ENCODE data around the gene ZNF446. TPM values are rescaled to one million over a fixed set of nuclear protein-coding genes. Genes with fewer than 3 reads are reported as not detected.

Gene ZNF446
- total RNA-seq, 1 experiment from 2014 or later, result 13.9 TPM

DNA sequence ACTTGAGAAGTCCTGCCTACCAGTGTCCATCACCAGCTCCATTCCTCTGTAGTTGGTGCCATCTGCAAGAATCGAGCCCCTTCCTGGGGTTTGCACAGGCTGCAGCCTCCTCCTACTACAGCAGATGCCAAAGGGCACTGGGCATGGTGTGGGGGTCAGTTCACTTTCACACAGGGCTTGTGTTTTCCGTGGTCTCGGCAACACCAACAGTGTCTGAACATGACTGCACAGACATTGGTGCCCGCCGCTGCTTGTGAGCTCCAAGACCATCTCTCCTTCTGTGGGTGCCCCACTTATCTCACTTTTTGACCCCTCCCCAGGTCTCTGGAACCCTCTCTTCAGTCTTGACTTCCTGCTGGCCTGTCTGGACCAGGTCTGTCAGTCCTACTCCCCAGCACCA, 15.2 kb downstream of the ZNF446 start:
- CTCF ChIA-PET, result interaction anchor here (0.6 kb wide), 1 partner anchor 231 kb away, joined by 3 read pairs; no protein-coding TSS in a partner anchor

DNA sequence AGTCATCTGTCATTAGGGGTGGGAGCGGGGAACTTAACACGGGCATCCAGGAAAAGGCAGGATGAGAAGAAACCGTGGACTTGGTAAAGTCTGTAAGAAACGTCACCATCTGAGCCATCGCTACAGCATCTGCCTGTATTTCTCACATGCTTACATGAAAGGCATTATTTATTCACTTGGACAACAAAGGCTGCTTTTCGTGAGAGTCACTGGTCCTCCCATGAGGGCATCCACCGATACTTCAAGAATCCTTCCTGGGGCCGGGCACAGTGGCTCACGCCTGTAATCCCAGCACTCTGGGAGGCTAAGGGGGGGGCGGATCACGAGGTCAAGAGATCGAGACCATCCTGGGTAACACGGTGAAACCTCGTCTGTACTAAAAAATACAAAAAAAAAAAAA, 16.1 kb downstream of the ZNF446 start:
- peaks cover 13% of the 10 kb centered on the region for H3K27me3 Mint-ChIP-seq (ENCODE audit: unreplicated experiment)
- peaks cover 7% of the 10 kb centered on the region for H3K36me3 Mint-ChIP-seq (ENCODE audit: insufficient read depth, unreplicated experiment)
- no TSS peak for BruUV-seq (replicated peaks)
- TF ChIP-seq, protein P1, sequence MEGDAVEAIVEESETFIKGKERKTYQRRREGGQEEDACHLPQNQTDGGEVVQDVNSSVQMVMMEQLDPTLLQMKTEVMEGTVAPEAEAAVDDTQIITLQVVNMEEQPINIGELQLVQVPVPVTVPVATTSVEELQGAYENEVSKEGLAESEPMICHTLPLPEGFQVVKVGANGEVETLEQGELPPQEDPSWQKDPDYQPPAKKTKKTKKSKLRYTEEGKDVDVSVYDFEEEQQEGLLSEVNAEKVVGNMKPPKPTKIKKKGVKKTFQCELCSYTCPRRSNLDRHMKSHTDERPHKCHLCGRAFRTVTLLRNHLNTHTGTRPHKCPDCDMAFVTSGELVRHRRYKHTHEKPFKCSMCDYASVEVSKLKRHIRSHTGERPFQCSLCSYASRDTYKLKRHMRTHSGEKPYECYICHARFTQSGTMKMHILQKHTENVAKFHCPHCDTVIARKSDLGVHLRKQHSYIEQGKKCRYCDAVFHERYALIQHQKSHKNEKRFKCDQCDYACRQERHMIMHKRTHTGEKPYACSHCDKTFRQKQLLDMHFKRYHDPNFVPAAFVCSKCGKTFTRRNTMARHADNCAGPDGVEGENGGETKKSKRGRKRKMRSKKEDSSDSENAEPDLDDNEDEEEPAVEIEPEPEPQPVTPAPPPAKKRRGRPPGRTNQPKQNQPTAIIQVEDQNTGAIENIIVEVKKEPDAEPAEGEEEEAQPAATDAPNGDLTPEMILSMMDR (IDR thresholded peaks at IDR 0.05; ENCODE audit: unreplicated experiment), result no peak
- no peak overlapping the region for H3K4me3 Mint-ChIP-seq (ENCODE audit: low read depth, unreplicated experiment)
- no peak overlapping the region for H3K27ac Mint-ChIP-seq (ENCODE audit: unreplicated experiment)
- intact Hi-C loops (cut with micrococcal nuclease; ENCODE audit: unreplicated experiment), result no loop called here
- DNase-seq, result no peak
- CTCF ChIA-PET, result no interaction called here
- no peaks in the 10 kb centered on the region for H3K4me1 Mint-ChIP-seq (ENCODE audit: low read depth, unreplicated experiment)
- no peaks in the 10 kb centered on the region for H3K9me3 Mint-ChIP-seq (ENCODE audit: low read depth, unreplicated experiment)

More for the DNA sequence above, 15.2 kb downstream of the ZNF446 start:
- TF ChIP-seq, protein P1 (IDR thresholded peaks at IDR 0.05; ENCODE audit: unreplicated experiment), result no peak
- no peaks in the 10 kb centered on the region for H3K9me3 Mint-ChIP-seq (ENCODE audit: low read depth, unreplicated experiment)
- no TSS peak for BruUV-seq (replicated peaks)
- no peak overlapping the region for H3K4me3 Mint-ChIP-seq (ENCODE audit: low read depth, unreplicated experiment)
- intact Hi-C loops (cut with micrococcal nuclease; ENCODE audit: unreplicated experiment), result no loop called here
- H3K27me3 Mint-ChIP-seq (ENCODE audit: unreplicated experiment), result peaks cover 13% of the 10 kb centered on the region
- H3K27ac Mint-ChIP-seq (ENCODE audit: unreplicated experiment), result no peak overlapping the region
- no peaks in the 10 kb centered on the region for H3K4me1 Mint-ChIP-seq (ENCODE audit: low read depth, unreplicated experiment)
- no peak for DNase-seq
- peaks cover 7% of the 10 kb centered on the region for H3K36me3 Mint-ChIP-seq (ENCODE audit: insufficient read depth, unreplicated experiment)

DNA sequence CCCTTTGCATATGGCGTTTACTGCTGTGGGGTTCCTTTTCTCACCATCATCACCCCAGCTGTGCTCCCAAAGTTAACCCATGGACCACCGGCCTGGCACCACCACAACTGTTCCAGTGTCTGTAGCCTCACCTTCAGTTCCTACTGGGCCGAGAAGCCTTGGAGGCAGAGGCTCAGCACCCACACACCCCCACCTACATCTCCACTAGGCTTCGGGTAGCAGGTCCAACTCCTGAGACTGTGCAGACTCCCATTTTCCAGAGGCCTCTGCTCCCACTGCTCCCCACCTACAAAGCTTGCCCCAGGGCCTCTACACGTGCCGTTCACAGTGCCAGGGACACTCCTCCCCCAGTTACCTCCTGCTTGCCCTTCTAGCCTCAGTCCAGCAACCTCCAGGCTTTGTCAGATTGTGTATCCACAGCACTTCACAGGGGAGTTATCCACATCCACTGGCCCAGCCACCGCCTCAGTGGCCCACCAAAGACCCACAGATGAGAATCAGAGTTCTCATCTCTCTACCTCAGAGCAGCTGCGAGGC, 21.6 kb downstream of the ZNF446 start:
- no TSS peak for BruUV-seq (replicated peaks)
- CTCF ChIA-PET, result no interaction called here
- Mint-ChIP-seq H3K4me1 (ENCODE audit: low read depth, unreplicated experiment) (peaks cover 13% of the 10 kb centered on the region), H3K4me3 (ENCODE audit: low read depth, unreplicated experiment) (no peak overlapping the region), H3K27ac (ENCODE audit: unreplicated experiment) (peak overlapping the region; percentile 46), H3K36me3 (ENCODE audit: insufficient read depth, unreplicated experiment) (peaks cover 13% of the 10 kb centered on the region), H3K9me3 (ENCODE audit: low read depth, unreplicated experiment) (peaks cover 12% of the 10 kb centered on the region), H3K27me3 (ENCODE audit: unreplicated experiment) (peaks cover 14% of the 10 kb centered on the region)
- TF ChIP-seq, protein P1 (IDR thresholded peaks at IDR 0.05; ENCODE audit: unreplicated experiment), result no peak
- no peak for DNase-seq
- intact Hi-C loops (cut with micrococcal nuclease; ENCODE audit: unreplicated experiment), result no loop called here

DNA sequence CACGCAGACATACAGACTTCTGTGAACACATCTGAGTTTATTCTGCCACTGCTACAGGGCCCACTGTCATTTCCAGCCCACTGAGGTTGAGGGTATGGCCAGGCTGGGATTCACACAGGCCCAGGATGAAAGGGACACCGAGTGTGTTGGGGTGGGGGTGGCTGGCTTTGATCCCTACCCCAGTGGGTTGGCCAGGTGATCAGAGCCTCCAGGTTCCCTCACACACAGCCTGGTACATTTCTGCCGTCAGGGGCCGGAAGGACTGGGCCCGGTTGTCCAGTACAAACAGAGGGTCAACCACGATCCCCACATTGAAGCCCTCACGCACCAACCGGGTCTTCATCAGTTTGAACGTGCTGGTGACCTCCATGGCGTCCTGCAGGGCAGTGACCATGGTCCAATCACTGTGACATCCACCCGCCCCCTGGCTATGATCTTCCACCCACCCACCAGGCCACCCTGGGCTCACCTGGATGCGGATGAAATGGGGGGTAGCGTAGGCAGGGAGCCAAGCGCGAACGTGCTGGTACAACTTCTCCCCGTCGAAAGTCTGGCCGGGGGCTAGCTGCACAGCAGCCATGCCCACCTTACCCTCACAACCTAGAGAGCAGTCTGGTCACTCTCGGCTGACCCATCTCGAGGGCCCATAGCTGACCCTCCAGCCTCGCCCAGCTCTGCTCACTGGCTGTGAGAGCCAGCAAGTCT, 22.3 kb downstream of the ZNF446 start:
- CTCF ChIA-PET, result no interaction called here
- Mint-ChIP-seq H3K9me3 (ENCODE audit: low read depth, unreplicated experiment) (peaks cover 12% of the 10 kb centered on the region), H3K36me3 (ENCODE audit: insufficient read depth, unreplicated experiment) (peaks cover 13% of the 10 kb centered on the region), H3K27ac (ENCODE audit: unreplicated experiment) (peak overlapping the region; percentile 46), H3K4me1 (ENCODE audit: low read depth, unreplicated experiment) (peaks cover 13% of the 10 kb centered on the region), H3K4me3 (ENCODE audit: low read depth, unreplicated experiment) (peak overlapping the region; percentile 75), H3K27me3 (ENCODE audit: unreplicated experiment) (peaks cover 15% of the 10 kb centered on the region)
- no peak for DNase-seq
- BruUV-seq (replicated peaks), result no TSS peak
- TF ChIP-seq, protein P1 (IDR thresholded peaks at IDR 0.05; ENCODE audit: unreplicated experiment), result no peak
- intact Hi-C loops (cut with micrococcal nuclease; ENCODE audit: unreplicated experiment), result no loop called here
